Ovary (tissue), 9 donors: ENCODE data around the gene GUCA1A. TPM values are rescaled to one million over a fixed set of nuclear protein-coding genes. Genes with fewer than 3 reads are reported as not detected.

ENCODE experiments used
- DNase-seq, 5 donors: peaks; one replicate each; pipeline ENCODE4 v3.0.0-alpha.2; 2019 to 2020
- H3K27ac ChIP-seq, 2 donors: fragments of 200-600 bp; one replicate each; pipeline versions ENCODE4 v1.5.1 to v1.8.0; 2019 to 2022
- H3K27me3 ChIP-seq: fragments of 200-600 bp; one replicate; pipeline ENCODE4 v1.8.0; 2022
- H3K36me3 ChIP-seq: fragments of 200-600 bp; sonication (generic); one replicate; pipeline ENCODE4 v1.5.1; 2019
- H3K4me1 ChIP-seq: one replicate; pipeline ENCODE4 v1.8.1; 2013; ENCODE audit warnings: mild to moderate bottlenecking, moderate library complexity; ENCODE audit not compliant: insufficient read depth
- H3K4me3 ChIP-seq: fragments of 200-600 bp; sonication (generic); one replicate; pipeline ENCODE4 v1.5.1; 2017
- H3K9me3 ChIP-seq, 2 donors: fragments of 200-600 bp in 1 of 2; sonication (generic) in 1 of 2; one replicate each; pipeline versions ENCODE4 v1.5.1 to v1.8.1; 2013 to 2019; ENCODE audit warnings: mild to moderate bottlenecking in 1 of 2, moderate library complexity in 1 of 2
- CTCF ChIP-seq, 3 donors: fragments of 450-650 bp in 2 of 3; fragments of 200-600 bp in 1 of 3; IDR thresholded peaks; one replicate each; pipeline versions ENCODE4 v1.5.1 to v1.8.0; 2016 to 2022; ENCODE audit warnings: antibody characterized with exemption in 3 of 3, mild to moderate bottlenecking in 1 of 3
- EP300 ChIP-seq: sonication (generic); formaldehyde crosslinking; IDR thresholded peaks from one replicate; pipeline ENCODE4 v1.6.1; 2017; ENCODE audit warnings: antibody characterized with exemption
- POLR2A ChIP-seq: fragments of 450-650 bp; IDR thresholded peaks from one replicate; pipeline ENCODE4 v1.6.1; 2017; ENCODE audit warnings: antibody characterized with exemption, mild to moderate bottlenecking, moderate library complexity
- WGBS, 3 donors: extraction: QIAGEN DNeasy Blood & Tissue Kit in 1 of 3; methylation state at CpG; one replicate each; pipeline versions ENCODE4 v1.1.5 to v1.1.7; 2013 to 2017; 5-methylcytosine and 5-hydroxymethylcytosine counted together
- intact Hi-C, 4 donors: fragments of 100-400 bp; cut with DNase I; formaldehyde crosslinking; loops; one replicate each; pipeline versions ENCODE4 v1.11.0 to v1.15.1; 2022 to 2023
- polyA plus RNA-seq, 2 donors: library from polyadenylated mRNA; stranded (reverse); fragments of 200-250 nt in 1 of 2; fragments of 350-450 nt in 1 of 2; fragmentation: Illumina TruSeq in 1 of 2; extraction: RNeasy Lipid Tissue Mini Kit (QIAGEN cat#74804) in 1 of 2; gene quantifications; one replicate each; pipeline ENCODE4 v1.2.3, GENCODE V29; 2013 to 2014
- total RNA-seq, 7 donors: library from RNA; depleted of rRNA in 2 of 7; stranded (reverse); fragments of >200 nt in 2 of 7; fragmentation: NEBNext Ultra II Directional in 3 of 7; extraction: Animal tissue kit (Norgen Biotek cat#: 25700) in 3 of 7; gene quantifications; one replicate each; pipeline versions ENCODE4 v1.1.0 to v1.2.4, GENCODE V29; 2016 to 2023
- donor health status: DM: no; HTN: no; CAD: no; lungs with moderate emphysema.
- donor health status: DM: no; HTN: no; CAD: no.
- donor health status: Bipolar disorder and iron deficiency.
- donor health status: DM: yes; HTN: yes; CAD: no.
- donor health status: DM: no; HTN: no; CAD: no.
- donor health status: DM: yes; HTN: yes; CAD: no.

The GUCA1A gene
- total and polyA plus RNA-seq, 9 donors: 0.06 TPM; not detected in 8

- no peak for DNase-seq
- 91 to 95% (median 95%) methylated on average over 5 of the region's 5 CpGs for WGBS, 3 donors
These were observed 20.9 kb downstream of the GUCA1A start for GRCh38 chr6:42194056-42194455.

GRCh38 chr6:42195415-42195814 lies 22.3 kb downstream of the GUCA1A start:
- Histone ChIP-seq H3K27me3 (no peaks in the 10 kb centered on the region), H3K4me1 (no peaks in the 10 kb centered on the region), H3K27ac (no peak overlapping the region), H3K9me3 (no peaks in the 10 kb centered on the region), H3K36me3 (no peaks in the 10 kb centered on the region), H3K4me3 (no peak overlapping the region)
- TF ChIP-seq CTCF (IDR thresholded peaks at IDR 0.05) (no peak), POLR2A (no peak), EP300 (no peak)
- no peak for DNase-seq
- WGBS, 3 donors: 86 to 90% (median 86%) methylated on average over 4 of the region's 4 CpGs
- intact Hi-C loops: no loop called here

More at GRCh38 chr6:42194056-42194455, 20.9 kb downstream of the GUCA1A start:
- intact Hi-C loops: no loop called here
- H3K36me3 ChIP-seq: no peaks in the 10 kb centered on the region
- TF ChIP-seq POLR2A (no peak), EP300 (no peak), CTCF (IDR thresholded peaks at IDR 0.05) (no peak)
- no peak overlapping the region for H3K4me3 ChIP-seq
- no peaks in the 10 kb centered on the region for H3K4me1 ChIP-seq
- no peaks in the 10 kb centered on the region for H3K27me3 ChIP-seq
- H3K9me3 ChIP-seq: no peaks in the 10 kb centered on the region
- no peak overlapping the region for H3K27ac ChIP-seq

GRCh38 chr6:42197555-42198362 lies 24.6 kb downstream of the GUCA1A start:
- WGBS, 3 donors: 58 to 64% (median 61%) methylated on average over 13 of the region's 13 CpGs
- no peak overlapping the region for H3K27ac ChIP-seq
- H3K4me1 ChIP-seq: no peaks in the 10 kb centered on the region
- no peaks in the 10 kb centered on the region for H3K36me3 ChIP-seq
- no peaks in the 10 kb centered on the region for H3K27me3 ChIP-seq
- no peak for TF ChIP-seq EP300
- no peak for TF ChIP-seq CTCF (IDR thresholded peaks at IDR 0.05)
- TF ChIP-seq POLR2A: no peak
- DNase-seq: no peak
- no peaks in the 10 kb centered on the region for H3K9me3 ChIP-seq
- intact Hi-C loops: no loop called here
- no peak overlapping the region for H3K4me3 ChIP-seq

GRCh38 chr6:42199106-42199981 lies 26.2 kb downstream of the GUCA1A start:
- WGBS, 3 donors: 73 to 85% (median 78%) methylated on average over 5 of the region's 5 CpGs
- H3K27ac ChIP-seq: no peak overlapping the region
- no peak for DNase-seq
- no peaks in the 10 kb centered on the region for H3K36me3 ChIP-seq
- no peaks in the 10 kb centered on the region for H3K27me3 ChIP-seq
- no peaks in the 10 kb centered on the region for H3K4me1 ChIP-seq
- intact Hi-C loops: no loop called here
- H3K9me3 ChIP-seq: no peaks in the 10 kb centered on the region
- TF ChIP-seq EP300 (no peak), POLR2A (no peak), CTCF (IDR thresholded peaks at IDR 0.05) (no peak)
- H3K4me3 ChIP-seq: no peak overlapping the region
